Nephron (organoid): ENCODE measurements around the gene UNC13C.

Experiments
- H3K27ac Mint-ChIP-seq, 3 experiments: 2 replicates each; pipeline ENCODE4 v1.8.0; 2020; ENCODE audit warnings: mixed read lengths in 3 of 3, mild to moderate bottlenecking in 2 of 3, moderate library complexity in 1 of 3
- H3K27me3 Mint-ChIP-seq: 2 replicates; pipeline ENCODE4 v1.8.0; 2021; ENCODE audit warnings: low read depth, mild to moderate bottlenecking, moderate library complexity, mixed read lengths
- H3K36me3 Mint-ChIP-seq: 2 replicates; pipeline ENCODE4 v1.8.0; 2020; ENCODE audit warnings: low read depth, mixed read lengths
- H3K4me1 Mint-ChIP-seq: 2 replicates; pipeline ENCODE4 v1.8.0; 2020; ENCODE audit warnings: mixed read lengths
- H3K4me3 Mint-ChIP-seq, 3 experiments: 2 replicates each; pipeline ENCODE4 v1.8.0; 2020; ENCODE audit warnings: mild to moderate bottlenecking in 3 of 3, mixed read lengths in 3 of 3, moderate library complexity in 2 of 3
- H3K9me3 Mint-ChIP-seq: 2 replicates; pipeline ENCODE4 v1.8.0; 2020; ENCODE audit warnings: mixed read lengths
- TF ChIP-seq, protein P1 (sequence below), 3 experiments: fragments of 200-600 bp; sonication (generic); IDR thresholded peaks; one replicate each; pipeline ENCODE4 v1.5.0; 2021; ENCODE audit warnings: antibody characterized with exemption in 3 of 3; ENCODE audit not compliant: unreplicated experiment in 3 of 3

Gene UNC13C

DNA sequence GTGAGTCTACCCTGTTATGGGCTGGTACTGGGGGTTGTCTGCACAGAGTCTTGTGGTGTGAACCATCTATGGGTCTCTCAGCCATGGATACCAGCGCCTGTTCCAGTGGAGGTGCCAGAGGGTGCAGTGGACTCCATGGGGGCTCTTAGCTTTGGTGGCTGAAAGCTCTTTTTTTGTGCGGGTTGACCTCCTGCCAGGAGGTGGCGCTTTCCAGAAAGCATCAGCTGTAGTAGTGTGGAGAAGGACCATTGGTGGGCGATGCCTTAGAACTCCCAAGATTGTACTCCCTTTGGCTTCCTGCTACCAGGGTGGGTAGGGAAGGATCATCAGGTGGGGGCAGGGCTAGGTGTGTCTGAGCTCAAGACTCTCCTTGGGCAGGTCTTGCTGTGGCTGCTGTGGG lies 615.9 kb downstream of the UNC13C start:
- Mint-ChIP-seq H3K4me1 (no peaks in the 10 kb centered on the region), H3K9me3 (peaks cover 22% of the 10 kb centered on the region), H3K27me3 (no peaks in the 10 kb centered on the region), H3K4me3 (no peak overlapping the region), H3K27ac (no peak overlapping the region), H3K36me3 (no peaks in the 10 kb centered on the region)
- TF ChIP-seq, protein P1, sequence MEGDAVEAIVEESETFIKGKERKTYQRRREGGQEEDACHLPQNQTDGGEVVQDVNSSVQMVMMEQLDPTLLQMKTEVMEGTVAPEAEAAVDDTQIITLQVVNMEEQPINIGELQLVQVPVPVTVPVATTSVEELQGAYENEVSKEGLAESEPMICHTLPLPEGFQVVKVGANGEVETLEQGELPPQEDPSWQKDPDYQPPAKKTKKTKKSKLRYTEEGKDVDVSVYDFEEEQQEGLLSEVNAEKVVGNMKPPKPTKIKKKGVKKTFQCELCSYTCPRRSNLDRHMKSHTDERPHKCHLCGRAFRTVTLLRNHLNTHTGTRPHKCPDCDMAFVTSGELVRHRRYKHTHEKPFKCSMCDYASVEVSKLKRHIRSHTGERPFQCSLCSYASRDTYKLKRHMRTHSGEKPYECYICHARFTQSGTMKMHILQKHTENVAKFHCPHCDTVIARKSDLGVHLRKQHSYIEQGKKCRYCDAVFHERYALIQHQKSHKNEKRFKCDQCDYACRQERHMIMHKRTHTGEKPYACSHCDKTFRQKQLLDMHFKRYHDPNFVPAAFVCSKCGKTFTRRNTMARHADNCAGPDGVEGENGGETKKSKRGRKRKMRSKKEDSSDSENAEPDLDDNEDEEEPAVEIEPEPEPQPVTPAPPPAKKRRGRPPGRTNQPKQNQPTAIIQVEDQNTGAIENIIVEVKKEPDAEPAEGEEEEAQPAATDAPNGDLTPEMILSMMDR (IDR thresholded peaks at IDR 0.05; ENCODE audit: unreplicated experiment in 3 of 3): no peak

DNA sequence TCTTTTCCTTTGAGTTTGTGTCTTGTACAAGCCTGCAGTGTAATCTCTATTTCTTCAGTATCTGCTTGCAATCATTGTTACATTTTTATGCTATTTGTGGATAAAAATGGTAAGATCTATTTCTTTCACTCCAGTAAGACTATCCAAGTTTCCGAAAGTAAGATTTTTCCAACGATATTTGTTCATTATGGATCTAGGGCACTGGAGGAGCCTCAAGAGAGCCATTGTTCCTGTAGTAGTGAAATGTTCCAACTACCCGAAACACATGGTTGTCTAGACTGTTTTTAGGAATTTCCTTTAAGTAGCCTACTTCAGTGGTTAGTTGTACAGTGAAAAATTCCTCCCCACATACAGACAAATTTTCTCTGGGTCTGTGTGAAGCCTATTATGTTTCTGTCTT lies 621.1 kb downstream of the UNC13C start:
- Mint-ChIP-seq H3K9me3 (no peaks in the 10 kb centered on the region), H3K36me3 (no peaks in the 10 kb centered on the region), H3K27ac (no peak overlapping the region), H3K27me3 (no peaks in the 10 kb centered on the region), H3K4me3 (no peak overlapping the region), H3K4me1 (no peaks in the 10 kb centered on the region)
- TF ChIP-seq, protein P1 (IDR thresholded peaks at IDR 0.05; ENCODE audit: unreplicated experiment in 3 of 3): no peak

DNA sequence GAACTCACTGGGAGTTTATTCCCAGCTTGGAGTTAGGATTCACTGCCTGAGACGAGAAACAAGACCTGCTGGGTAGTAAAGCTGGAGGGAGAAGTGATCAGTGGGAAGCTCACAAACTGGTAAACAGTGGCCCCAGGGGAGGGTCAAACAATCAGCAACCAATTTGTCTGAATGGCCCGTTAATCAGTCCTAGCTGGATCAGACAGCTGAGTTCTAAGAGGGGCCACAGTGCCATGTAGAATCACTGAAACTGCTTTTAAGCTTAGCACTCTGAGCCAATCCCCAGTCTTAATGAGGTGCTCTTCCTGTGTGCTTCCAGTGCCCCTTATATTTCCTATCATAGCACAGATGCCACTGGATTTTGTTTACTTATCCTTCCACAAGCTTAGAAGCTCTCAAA lies 626.8 kb downstream of the UNC13C start:
- Mint-ChIP-seq H3K27me3 (no peaks in the 10 kb centered on the region), H3K27ac (peak overlapping the region in 1 of 3 experiments; percentile 29), H3K4me3 (no peak overlapping the region), H3K9me3 (no peaks in the 10 kb centered on the region), H3K36me3 (no peaks in the 10 kb centered on the region), H3K4me1 (peaks cover 6% of the 10 kb centered on the region)
- TF ChIP-seq, protein P1 (IDR thresholded peaks at IDR 0.05; ENCODE audit: unreplicated experiment in 3 of 3): no peak

DNA sequence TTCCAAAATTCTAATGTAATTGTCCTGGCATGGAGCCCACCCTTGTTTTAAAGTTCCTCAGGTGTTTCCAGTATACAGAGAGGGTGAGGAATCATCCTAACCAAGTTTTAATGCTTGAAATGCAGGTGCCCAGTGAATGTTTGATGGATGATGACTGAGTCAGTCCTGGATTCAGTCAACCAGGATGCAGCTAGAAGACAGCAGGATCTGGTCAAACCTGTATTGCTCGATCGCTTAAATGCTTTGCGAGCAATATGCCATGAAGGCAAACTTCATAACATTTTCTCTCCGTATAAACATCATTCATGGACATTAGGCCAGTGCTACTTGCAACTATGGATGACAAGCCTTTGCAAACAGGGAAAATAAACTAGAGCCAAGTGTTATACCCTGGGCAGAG lies 627.3 kb downstream of the UNC13C start:
- H3K27me3 Mint-ChIP-seq: no peaks in the 10 kb centered on the region
- H3K9me3 Mint-ChIP-seq: no peaks in the 10 kb centered on the region
- peaks cover 6% of the 10 kb centered on the region for H3K4me1 Mint-ChIP-seq
- H3K27ac Mint-ChIP-seq: no peak overlapping the region
- TF ChIP-seq, protein P1 (IDR thresholded peaks at IDR 0.05; ENCODE audit: unreplicated experiment in 3 of 3): no peak
- no peak overlapping the region for H3K4me3 Mint-ChIP-seq
- H3K36me3 Mint-ChIP-seq: no peaks in the 10 kb centered on the region

DNA sequence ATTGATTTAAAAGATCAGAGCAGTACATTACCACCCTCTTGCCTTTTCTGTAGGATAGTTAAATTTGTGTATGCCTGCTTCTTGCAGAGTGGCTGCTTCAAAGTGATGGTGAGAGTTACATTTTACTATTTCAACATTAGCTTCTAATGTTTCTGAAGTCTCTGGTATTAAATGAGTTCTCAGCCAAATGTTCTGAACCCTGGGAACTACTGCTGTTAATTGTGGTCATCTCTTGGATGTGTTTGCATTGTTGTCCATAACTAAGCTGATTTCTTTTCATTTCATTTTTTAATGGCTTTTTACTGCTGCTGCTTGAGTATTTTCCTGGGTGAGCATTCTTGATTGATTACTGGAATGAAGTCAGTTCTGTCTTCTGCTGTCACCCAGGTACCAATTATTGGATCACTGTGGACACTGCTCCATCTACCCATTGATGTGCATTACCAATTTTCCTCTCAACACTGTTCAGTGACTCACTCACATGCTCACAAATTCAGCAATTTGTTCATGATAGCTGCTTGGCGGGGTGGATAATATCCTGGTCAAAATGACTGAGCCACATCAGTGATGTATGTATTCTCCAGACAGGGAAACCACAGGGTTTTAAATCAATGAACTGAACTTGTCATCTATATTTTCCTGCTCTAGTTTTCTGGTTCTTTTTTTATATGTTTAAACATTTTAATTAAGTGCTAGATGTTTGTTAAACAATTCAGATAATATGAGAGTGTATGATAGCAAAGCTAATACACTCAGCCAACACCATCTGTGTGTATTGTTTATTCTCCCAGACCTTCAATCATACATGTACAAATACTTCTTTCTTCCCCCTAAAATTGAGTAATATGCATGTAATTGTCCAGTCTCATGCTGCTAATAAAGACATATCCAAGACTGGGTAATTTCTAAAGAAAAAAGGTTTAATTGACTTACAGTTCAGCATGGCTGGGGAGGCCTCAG lies 630.9 kb downstream of the UNC13C start:
- no peaks in the 10 kb centered on the region for H3K9me3 Mint-ChIP-seq
- peaks cover 6% of the 10 kb centered on the region for H3K4me1 Mint-ChIP-seq
- TF ChIP-seq, protein P1 (IDR thresholded peaks at IDR 0.05; ENCODE audit: unreplicated experiment in 3 of 3): no peak
- no peak overlapping the region for H3K4me3 Mint-ChIP-seq
- no peaks in the 10 kb centered on the region for H3K27me3 Mint-ChIP-seq
- no peak overlapping the region for H3K27ac Mint-ChIP-seq
- H3K36me3 Mint-ChIP-seq: no peaks in the 10 kb centered on the region

DNA sequence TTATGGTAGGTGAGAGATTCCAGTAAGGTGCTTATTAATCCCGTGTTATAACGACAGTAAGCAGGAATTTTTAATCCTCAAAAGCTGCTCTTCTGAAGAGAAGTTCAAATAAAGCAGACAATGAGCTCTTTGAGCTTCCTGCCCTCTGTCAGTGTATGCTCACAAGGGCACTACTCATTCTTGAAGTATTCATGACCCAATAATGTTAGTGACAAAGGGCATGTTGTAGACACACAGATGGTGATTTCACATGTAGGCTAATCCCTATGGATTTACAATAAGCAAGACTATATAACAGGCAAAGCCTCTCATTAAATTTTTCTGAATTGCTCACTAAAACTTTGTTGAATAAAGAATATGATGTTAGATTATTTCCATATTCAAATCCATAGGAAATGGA lies 639.9 kb downstream of the UNC13C start:
- TF ChIP-seq, protein P1 (IDR thresholded peaks at IDR 0.05; ENCODE audit: unreplicated experiment in 3 of 3): no peak
- H3K36me3 Mint-ChIP-seq: no peaks in the 10 kb centered on the region
- no peaks in the 10 kb centered on the region for H3K4me1 Mint-ChIP-seq
- no peaks in the 10 kb centered on the region for H3K27me3 Mint-ChIP-seq
- no peaks in the 10 kb centered on the region for H3K9me3 Mint-ChIP-seq
- no peak overlapping the region for H3K27ac Mint-ChIP-seq
- H3K4me3 Mint-ChIP-seq: no peak overlapping the region
